ENCODE measurements around the gene CPSF7. TPM values are rescaled to one million over a fixed set of nuclear protein-coding genes. Genes with fewer than 3 reads are reported as not detected.

CPSF7 gene
- total RNA-seq, 1 experiment from 2014 or later = 51.1 TPM

- H3K4me2 ChIP-seq (ENCODE audit: low read length) = no peak overlapping the region
- ChIA-PET POLR2A (ENCODE audit: unreplicated experiment) (no interaction called here), CTCF (no interaction called here)
- H4K20me1 ChIP-seq (ENCODE audit: low read length) = no peaks in the 10 kb centered on the region
- no peaks in the 10 kb centered on the region for H3K4me1 ChIP-seq (ENCODE audit: insufficient read depth, low read length)
- no peak overlapping the region for H3K27ac ChIP-seq (ENCODE audit: low read length)
- no peak overlapping the region for H3K9ac ChIP-seq (ENCODE audit: low read length)
- H3K9me3 ChIP-seq (ENCODE audit: low read length) = peaks cover 16% of the 10 kb centered on the region
- no peaks in the 10 kb centered on the region for H3K9me2 ChIP-seq (replicated peaks; ENCODE audit: low read length)
- BruUV-seq (replicated peaks) = no TSS peak
- H3K36me3 ChIP-seq (ENCODE audit: low read depth, low read length) = peaks cover 45% of the 10 kb centered on the region
- H3K79me2 ChIP-seq (ENCODE audit: low read length) = no peaks in the 10 kb centered on the region
- intact Hi-C loops (cut with micrococcal nuclease) = no loop called here
- no peak overlapping the region for H3K4me3 ChIP-seq (ENCODE audit: low read length)
- H3K27me3 ChIP-seq (ENCODE audit: low read length) = no peaks in the 10 kb centered on the region
- TF ChIP-seq EZH2 (IDR thresholded peaks at IDR 0.05; ENCODE audit: low read length, unreplicated experiment) (no peak), CTCF (conservative IDR thresholded peaks at IDR 0.05; ENCODE audit: low read depth, low read length) (no peak), EZH2phosphoT487 (IDR thresholded peaks at IDR 0.05; ENCODE audit: borderline replicate concordance, low read length) (no peak)
- H2AFZ ChIP-seq (ENCODE audit: low read length) = no peak overlapping the region
- ATAC-seq = no peak
- no peaks in the 10 kb centered on the region for H3F3A ChIP-seq (ENCODE audit: low read length, unreplicated experiment)
- no peak for DNase-seq
Observed at GRCh38 chr11:61372659-61373420, 56.9 kb downstream of the CPSF7 start.

GRCh38 chr11:61370349-61371005 lies 59.3 kb downstream of the CPSF7 start:
- POLR2A ChIA-PET (ENCODE audit: unreplicated experiment) = no interaction called here
- Histone ChIP-seq H4K20me1 (ENCODE audit: low read length) (no peaks in the 10 kb centered on the region), H2AFZ (ENCODE audit: low read length) (no peak overlapping the region), H3K4me1 (ENCODE audit: insufficient read depth, low read length) (no peaks in the 10 kb centered on the region), H3K9ac (ENCODE audit: low read length) (no peak overlapping the region), H3K9me3 (ENCODE audit: low read length) (peaks cover 16% of the 10 kb centered on the region), H3F3A (ENCODE audit: low read length, unreplicated experiment) (no peaks in the 10 kb centered on the region), H3K4me3 (ENCODE audit: low read length) (no peak overlapping the region), H3K79me2 (ENCODE audit: low read length) (no peaks in the 10 kb centered on the region), H3K27ac (ENCODE audit: low read length) (no peak overlapping the region), H3K27me3 (ENCODE audit: low read length) (no peaks in the 10 kb centered on the region), H3K36me3 (ENCODE audit: low read depth, low read length) (peaks cover 67% of the 10 kb centered on the region), H3K9me2 (replicated peaks; ENCODE audit: low read length) (no peaks in the 10 kb centered on the region), H3K4me2 (ENCODE audit: low read length) (no peak overlapping the region)
- intact Hi-C loops (cut with micrococcal nuclease) = no loop called here
- TF ChIP-seq EZH2phosphoT487 (IDR thresholded peaks at IDR 0.05; ENCODE audit: borderline replicate concordance, low read length) (no peak), EZH2 (IDR thresholded peaks at IDR 0.05; ENCODE audit: low read length, unreplicated experiment) (no peak), CTCF (conservative IDR thresholded peaks at IDR 0.05; ENCODE audit: low read depth, low read length) (no peak)
- CTCF ChIA-PET = no interaction called here
- DNase-seq (no peak), ATAC-seq (no peak; the same call in 1 of the 2 replicates)
- no TSS peak for BruUV-seq (replicated peaks)
